ENCODE data around the gene GTF3C4.

GTF3C4 gene

DNA sequence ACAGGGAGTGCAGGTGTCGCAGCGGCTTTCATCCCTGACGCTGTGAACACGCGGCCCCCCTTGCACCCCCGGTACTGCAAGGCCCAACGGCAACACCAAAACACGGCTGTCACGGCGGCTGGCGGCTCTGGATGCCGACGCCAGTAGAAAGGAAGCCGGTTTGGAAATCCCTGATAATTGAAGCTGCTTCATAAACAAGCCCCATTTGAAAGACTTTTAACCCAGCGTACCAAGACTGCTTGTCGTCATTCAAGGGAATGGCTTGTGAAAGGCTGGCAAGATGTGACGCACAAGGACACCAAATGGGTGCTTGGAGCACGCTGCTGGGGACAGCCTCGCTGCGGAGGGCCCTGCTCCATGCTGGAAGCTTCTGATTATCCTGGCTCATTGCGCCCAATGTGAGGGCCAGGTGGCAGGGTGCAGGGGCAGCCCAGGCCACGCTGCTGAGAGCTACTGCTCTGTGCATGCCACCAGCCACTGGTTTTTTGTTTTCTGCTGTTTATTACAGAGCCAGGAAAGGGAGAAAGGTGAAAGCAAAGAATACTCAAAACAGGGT is 63.1 kb downstream of the GTF3C4 start:
- DNase-seq: no peak

DNA sequence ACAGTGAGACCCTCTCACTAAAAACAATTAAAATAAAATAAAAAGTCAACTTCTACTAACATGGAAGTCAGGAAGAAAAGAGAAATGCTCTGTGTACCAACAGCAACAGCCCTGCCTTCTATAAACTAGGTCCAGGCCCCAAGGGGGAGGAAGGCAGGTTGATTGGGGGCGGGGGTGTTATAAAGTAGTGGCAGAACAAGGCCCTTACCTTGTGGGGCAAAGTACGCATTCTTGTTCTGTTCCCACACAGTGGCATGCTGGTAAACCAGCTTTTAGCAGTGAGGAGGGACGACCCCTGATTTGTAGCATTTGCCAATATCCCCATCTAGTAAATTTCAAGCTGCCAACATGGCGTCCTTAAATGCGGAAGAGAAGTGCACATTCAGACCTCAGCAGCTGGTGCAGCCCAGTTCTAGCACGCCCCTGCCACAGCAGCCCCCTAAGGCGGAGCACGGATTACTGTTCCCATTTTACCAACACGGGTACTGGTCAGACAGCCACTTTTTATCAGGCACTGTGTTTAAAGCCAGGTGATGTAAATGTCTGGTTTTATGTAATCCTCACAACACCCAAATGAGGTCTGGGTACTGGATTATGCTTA is 69.5 kb downstream of the GTF3C4 start:
- DNase-seq: no peak

DNA sequence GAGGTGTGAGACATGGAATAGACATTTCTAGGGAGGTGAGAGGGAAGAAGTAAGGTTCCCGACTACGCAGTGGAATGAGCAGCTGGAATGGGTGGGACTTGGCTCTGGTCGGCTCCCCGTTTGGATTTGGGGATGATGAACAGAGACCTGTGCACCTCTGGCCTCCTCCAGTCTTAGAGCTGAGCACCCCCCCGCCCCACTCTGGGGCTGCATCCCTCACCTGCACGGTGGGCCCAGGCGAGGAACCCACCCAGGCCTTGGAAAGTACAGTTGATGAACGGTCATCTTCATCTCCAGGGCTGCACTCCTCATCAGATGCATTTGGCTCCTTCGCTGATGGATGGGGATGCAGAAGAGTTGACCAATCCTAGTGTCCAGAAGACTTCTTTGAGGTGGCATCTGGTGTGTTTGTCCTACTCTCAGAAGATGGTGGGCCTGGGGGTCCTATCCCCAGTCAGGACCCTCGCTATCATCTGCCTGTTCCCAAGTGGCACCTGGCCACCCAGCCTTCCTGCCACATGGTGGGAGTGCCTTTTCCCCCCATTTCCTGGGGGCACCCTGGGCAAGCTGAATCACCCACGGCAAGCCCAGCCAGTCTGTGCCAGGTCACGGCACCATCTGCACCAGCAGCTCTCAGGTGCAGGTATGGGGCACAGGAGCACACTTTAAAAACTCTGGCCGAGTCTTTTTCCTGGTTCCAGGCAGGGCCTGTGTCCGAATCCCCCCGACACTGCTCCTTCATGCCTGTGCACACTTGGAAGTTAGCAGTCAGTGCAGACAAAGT is 70.5 kb downstream of the GTF3C4 start:
- DNase-seq: no peak

DNA sequence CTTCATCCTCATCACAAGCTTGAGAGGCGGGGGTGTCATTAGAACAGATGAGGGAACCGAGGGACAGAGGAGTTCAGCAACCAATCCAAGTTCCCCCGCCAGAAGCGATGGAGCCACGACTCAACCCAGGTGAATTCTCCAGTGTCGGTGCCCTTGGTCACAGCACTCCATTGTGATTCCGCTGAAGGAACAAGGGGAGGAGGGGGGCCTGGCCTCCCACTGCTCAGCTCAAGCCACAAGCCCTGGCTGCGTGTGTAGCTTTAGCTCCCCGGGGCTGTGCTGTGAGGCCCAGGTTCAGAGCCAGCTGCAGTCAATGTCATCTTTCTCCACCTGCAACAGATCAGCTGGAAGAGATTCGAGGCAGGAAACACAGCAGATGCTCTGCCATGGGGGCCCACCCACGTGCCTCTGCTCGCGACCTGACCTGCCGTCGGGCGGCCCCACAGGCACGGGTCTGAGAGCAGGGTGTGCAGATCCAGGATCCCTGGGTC is 72.6 kb downstream of the GTF3C4 start:
- peak; percentile 20 for DNase-seq

DNA sequence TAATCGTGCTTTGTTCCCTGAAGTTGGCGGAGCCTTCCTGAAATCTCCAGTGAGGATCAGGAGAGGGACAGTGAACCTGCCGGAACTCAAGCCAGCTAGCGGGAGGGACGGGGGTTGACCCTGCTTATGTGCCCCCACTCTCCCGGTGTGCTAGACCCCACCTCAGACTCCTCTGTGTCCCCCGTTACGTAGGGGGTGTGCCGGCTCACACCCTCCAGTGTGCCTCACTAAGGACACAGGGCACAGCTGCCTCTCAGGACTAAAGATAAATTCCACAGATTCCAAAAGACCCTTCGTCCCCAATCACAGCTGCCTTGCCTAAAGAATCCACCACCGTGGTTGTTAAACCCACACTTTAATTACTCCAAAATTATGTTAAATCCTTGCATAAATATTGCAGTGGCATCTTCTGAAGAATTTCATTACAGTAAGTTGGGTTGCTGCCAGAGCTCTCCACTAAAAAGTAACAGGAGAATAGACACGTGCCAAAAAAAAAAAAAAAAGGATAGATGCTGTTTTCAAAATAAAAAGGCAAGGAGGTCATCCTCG is 73.7 kb downstream of the GTF3C4 start:
- peak; percentile 50 for DNase-seq
